Measurements from ENCODE around the gene MILR1.

DNA sequence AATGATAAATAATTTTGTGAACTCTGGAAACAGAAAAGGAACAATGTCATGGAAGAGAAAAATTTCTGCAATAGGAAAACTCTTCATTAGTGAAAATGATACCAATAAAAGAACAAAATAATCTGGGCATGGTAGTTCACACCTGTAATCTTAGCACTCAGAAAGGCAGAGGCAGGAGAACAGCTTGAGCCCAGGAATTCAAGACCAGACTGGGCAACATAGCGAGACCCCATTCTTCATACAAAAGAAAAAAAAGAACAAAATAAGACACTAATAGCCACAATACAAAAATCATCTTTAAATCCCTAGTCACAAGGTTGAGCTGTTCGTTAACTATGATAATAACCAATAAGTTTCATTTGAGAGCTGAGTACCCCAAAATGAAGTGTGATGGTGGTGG is 39.4 kb downstream of the MILR1 start:
- TF ChIP-seq CTCF (IDR thresholded peaks at IDR 0.05) (no peak), POLR2A (IDR thresholded peaks at IDR 0.05) (no peak)

Measured in thyroid gland (tissue), 4 donors.